DND-41 (cell line): ENCODE data around the gene METTL13.

Experiments
- EZH2 ChIP-seq: IDR thresholded peaks from 3 replicates; pipeline ENCODE4 v1.6.1; 2012; ENCODE audit warnings: borderline replicate concordance, low read depth, mild to moderate bottlenecking, moderate library complexity, low read length, inconsistent platforms; ENCODE audit not compliant: severe bottlenecking
- TF ChIP-seq, protein P1 (sequence below): IDR thresholded peaks from 2 replicates; pipeline ENCODE4 v1.5.1; 2012; ENCODE audit warnings: borderline replicate concordance, low read length, moderate library complexity, mild to moderate bottlenecking; ENCODE audit not compliant: poor library complexity, severe bottlenecking; ENCODE audit errors: extremely low read depth

- TF ChIP-seq, protein P1, sequence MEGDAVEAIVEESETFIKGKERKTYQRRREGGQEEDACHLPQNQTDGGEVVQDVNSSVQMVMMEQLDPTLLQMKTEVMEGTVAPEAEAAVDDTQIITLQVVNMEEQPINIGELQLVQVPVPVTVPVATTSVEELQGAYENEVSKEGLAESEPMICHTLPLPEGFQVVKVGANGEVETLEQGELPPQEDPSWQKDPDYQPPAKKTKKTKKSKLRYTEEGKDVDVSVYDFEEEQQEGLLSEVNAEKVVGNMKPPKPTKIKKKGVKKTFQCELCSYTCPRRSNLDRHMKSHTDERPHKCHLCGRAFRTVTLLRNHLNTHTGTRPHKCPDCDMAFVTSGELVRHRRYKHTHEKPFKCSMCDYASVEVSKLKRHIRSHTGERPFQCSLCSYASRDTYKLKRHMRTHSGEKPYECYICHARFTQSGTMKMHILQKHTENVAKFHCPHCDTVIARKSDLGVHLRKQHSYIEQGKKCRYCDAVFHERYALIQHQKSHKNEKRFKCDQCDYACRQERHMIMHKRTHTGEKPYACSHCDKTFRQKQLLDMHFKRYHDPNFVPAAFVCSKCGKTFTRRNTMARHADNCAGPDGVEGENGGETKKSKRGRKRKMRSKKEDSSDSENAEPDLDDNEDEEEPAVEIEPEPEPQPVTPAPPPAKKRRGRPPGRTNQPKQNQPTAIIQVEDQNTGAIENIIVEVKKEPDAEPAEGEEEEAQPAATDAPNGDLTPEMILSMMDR = no peak
- TF ChIP-seq EZH2 = no peak
These were observed 54.4 kb downstream of the METTL13 start for GRCh38 chr1:171835891-171836290.
